GM08714 (cell line): ENCODE results near the gene PROC.
"Not testable (repeated sequence)": the region's sequence is repeated elsewhere in the genome, so short reads cannot be mapped to it uniquely, and the experiment has no call there.

Source experiments
- H3K4me3 ChIP-seq: fragments of 200-500 bp; sonication (Bioruptor generic); 2 replicates; pipeline ENCODE4 v1.5.1; 2014; ENCODE audit warnings: mild to moderate bottlenecking, low read length, inconsistent platforms
- ZNF274 ChIP-seq: IDR thresholded peaks from 2 replicates; pipeline ENCODE4 v1.6.1; 2012; ENCODE audit warnings: mild to moderate bottlenecking, low read depth, low read length

The PROC gene

DNA sequence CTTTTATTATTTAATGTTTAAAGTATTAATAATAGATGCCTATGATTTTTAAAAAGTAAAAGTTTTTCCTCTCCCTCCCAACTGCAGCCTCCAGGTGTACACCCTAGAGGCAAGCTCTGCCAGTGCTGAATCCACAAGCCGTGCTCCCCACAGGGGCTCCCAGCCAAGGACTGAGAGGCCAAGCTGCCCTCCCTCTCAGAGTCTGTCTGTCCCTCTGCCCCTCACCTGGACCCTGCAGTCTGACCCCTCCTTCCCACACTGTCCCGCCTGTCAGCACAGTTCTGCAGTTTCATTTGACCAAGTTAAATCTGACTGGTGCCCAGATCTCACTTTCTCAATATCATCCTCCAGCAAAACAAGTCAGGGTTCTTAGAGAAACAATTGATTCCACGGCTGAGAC lies 14.8 kb upstream of the PROC start:
- TF ChIP-seq ZNF274: no peak
- H3K4me3 ChIP-seq: no peak overlapping the region

DNA sequence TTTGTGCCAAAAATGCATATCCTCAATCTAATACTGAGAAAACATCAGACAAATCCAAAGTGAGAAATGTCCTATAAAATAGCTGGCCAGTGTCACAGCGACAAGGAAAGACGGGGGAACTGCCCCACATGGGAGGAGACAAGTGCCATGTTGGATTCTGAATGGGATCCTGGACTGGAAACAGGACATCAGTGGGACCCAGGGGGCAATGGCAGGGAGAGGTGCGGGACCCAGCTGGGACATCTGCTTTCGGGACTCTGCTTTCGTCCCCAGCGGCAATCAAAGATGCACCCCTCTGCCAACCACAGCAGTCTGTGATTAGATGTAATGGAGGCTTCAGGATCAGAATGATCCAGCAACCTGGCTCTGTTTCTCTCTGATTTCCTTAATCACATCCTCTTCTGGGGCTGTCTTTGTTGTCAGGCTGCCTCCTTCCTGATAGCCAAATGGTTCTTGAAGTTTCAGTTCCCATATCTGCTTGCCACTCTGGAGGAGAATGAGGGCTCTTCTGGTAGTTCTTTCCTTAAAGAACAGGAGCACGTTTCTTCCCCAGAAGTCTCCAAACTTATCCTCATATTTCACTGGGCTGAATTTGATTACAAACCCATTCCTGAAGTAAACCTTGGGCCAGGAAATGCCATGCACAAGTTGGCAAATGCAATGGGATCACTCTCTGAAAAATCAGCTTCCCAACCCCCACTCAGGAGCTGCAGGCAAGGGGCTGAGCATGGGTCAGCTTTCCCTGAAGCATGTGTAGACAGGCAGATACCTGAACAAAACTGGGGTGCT lies 13.6 kb upstream of the PROC start:
- no peak overlapping the region for H3K4me3 ChIP-seq
- no peak for TF ChIP-seq ZNF274

DNA sequence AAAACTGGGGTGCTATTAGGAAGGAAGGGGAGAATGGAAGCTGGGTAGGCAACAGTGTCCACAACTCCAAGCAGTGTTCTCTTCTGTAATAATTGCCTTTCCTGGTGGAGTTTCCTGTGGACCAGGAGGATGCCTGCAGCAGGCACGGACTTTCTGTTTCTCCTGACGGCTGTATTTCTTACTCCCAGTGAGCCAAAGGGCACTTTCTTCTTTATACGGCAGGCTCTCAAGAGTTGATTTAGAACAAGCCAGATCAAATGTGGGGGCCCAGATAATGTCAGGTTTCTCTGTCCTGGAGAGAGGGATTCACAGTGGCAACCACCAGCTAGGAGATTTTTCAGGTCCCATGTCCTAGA lies 13.0 kb upstream of the PROC start:
- TF ChIP-seq ZNF274: no peak
- H3K4me3 ChIP-seq: no peak overlapping the region

DNA sequence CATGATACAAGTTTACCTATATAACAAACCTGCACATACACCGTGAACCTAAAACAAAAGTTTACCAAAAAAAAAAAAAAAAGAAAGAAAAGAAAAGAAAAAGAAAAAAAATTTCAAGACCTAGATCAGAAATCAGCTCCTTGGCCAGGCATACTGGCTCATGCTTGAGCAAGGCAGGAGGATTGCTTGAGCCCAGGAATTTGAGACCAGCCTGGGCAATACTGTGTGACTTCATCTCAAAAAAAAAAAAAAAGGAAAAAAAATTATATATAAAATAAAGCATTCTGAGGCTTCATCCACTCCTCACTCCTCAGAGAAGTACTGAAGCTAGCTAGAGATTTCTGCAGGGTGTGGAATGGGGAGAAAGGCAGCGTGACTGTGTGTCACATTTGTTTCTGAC lies 11.8 kb upstream of the PROC start:
- TF ChIP-seq ZNF274: no peak

DNA sequence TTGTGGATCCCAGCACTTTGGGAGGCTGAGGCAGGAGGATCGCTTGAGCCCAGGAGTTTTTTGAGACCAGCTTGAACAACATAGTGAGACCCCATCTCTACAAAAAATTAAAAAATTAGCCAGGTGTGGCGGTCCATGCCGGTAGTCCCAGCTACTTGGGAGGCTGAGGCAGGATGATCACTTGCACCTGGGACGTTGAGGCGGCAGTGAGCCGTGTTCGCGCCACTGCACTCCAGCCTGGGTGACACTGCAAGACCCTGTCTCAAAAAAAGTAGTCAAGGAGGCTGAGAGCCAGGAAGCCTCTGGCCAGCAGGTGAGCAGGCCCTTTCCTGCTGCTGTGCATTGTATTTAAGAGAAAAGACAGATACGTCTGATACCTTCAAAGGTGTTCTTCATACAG lies 11.1 kb upstream of the PROC start:
- no peak overlapping the region for H3K4me3 ChIP-seq
- TF ChIP-seq ZNF274: no peak

More for the DNA sequence above, 11.8 kb upstream of the PROC start:
- H3K4me3 ChIP-seq: no peak overlapping the region

DNA sequence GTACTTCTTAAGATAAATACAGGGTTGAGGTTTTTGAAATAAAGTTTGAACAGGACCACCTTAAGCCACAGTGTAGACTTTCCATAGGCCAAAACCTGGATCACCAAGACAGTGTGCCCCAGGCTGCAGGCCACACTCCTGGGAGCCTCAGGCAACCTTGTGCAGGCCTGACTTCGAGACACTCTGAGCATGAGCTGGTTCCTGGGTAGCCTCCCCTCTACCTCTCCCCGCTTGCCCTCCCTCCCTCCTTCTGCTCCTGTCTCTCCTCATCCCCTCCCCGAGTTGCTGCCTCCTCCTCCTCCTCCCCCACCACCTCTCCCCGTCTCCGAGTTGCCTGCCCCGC lies 10.6 kb upstream of the PROC start:
- no peak for TF ChIP-seq ZNF274
- H3K4me3 ChIP-seq: no peak overlapping the region; the same call in 1 of the 2 replicates

DNA sequence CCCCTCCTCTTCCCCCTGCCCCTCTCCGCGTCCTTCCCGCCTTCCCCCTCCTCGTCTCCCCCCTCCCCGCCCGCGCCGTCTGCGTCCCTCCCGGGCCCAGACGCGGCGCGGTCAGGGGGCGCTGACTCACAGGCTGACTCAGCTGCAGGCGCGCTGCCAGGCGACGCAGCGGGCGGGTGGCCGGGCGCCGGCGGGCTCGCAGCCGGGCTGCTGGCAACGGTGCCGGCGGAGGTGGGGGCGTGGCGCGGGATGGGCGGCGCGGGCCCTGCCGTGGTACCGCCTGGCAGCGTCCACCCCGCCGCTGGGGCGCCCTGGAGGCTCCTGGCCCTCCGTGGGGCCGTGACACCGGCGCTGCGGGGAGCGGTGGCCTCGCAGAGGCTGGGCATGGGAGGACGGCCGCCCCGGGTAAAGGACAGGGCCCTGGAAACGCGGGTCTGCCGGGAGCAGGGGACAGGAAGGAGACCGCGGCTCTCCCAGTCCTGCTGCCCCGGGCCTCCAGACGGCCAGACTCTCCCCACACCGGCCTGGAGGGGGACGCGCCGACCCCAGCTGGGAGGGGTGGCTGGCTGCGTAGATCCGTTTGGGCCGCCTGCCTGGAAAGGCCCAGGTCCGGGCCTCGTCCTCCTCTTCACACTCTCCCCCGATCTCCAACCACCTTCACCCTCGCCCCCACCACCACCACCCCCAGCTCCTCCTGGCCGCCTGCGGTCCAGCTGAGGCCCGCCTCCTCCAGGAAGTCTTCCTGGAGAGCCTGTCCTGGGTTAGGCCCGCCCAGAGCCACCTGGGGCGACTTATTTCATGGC lies 10.0 kb upstream of the PROC start:
- TF ChIP-seq ZNF274: no peak
- peak overlapping the region; percentile 37; the same call in 1 of the 2 replicates for H3K4me3 ChIP-seq

DNA sequence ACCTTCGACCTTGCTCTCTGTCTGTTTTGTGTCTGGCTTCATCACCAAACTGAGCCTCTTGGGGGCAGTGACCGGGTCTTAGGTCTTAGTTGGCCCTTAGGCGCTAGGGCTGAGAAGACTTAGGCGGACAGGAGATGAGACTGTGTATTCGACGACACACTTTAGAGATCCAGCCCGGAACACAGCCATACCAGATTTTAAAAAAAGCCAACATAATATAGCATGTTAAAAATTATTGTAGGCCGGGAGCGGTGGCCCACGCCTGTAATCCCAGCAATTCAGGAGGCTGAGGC lies 9.5 kb upstream of the PROC start:
- no peak overlapping the region; the same call in 1 of the 2 replicates for H3K4me3 ChIP-seq

DNA sequence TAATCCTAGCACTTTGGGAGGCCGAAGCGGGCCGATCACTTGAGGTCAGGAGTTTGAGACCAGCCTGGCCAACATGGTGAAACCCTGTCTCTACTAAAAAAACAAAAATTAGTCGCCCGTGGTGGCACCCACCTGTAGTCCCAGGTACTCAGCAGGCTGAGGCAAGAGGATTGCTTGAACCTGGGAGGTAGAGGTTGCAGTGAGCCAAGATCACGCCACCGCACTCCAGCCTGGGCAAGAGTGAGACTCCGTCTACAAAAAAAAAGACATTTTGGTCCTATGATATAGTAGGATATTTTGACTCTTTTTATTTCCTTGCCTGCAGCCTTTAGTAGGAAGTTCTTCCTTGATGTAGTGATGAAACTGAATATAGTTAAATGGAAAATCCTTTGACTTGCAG lies 8.5 kb upstream of the PROC start:
- not testable (repeated sequence) for H3K4me3 ChIP-seq

More for the DNA sequence above, 9.5 kb upstream of the PROC start:
- TF ChIP-seq ZNF274: no peak

DNA sequence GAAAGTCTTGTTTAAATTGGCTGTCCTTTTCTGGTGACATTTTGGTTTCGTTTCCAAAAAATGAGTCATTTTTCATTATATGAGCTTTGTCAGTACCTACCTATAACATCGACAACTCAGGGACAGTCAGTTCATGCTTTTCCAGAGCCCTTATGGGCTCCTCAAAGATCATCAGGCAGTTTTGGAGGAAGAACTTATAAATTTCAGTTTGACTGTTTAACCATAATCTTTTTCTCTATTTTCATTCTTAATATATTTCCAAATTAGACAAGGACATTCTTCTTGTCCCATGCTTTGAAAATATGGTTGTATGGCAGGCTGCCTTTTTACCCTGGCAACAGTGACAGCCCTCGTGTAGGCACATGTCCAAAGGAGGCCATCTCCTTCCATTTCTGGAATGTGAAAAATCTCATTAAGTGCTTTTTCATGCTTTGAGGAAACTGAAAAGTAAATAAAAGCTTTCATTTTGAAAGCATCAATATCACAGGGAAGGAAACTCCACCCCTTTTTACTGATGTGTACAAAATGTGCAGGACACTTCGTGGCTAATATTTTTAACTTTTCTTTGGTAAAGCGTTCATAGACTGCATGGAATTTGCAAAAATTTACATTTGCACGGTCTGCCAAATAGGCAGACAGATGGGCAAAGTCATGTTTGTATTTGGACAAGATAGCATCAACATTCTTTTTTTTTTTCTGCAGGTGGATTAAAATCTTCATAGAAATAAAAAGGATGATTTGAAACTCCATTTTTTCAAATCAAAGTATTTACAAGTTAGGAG lies 7.2 kb upstream of the PROC start:
- no peak overlapping the region for H3K4me3 ChIP-seq
- TF ChIP-seq ZNF274: no peak

DNA sequence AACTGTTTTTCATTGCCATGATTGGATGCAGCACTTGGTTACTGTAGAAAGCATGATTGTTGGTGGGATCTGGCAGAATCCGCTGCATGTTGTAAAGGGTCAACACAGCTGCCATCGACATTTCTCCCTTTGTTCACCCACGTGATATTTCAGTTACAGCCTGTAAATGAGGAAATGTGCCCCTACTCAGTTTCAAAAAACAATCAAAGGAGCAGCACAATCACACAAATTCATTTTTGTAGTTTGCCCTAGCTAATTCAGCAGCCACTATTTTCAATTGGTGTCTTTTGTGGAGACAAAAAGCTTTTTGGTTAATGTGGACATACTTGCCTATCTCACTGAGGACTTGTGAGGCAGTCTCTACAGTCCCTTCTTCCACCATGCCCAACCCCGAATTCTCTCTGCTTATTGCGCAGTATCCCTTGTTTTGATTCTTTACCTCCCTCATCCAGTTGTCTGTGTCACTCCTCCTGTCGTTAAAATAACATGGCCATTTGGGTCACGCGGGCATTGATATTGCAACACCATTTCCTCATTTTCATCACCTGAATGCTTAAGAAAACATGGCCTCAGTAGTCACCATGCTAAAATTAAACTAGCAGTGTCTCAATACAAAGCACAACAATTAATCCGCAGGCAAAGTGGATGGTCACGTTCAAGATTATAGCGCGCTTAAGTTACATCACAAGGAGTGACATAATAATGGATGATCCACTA lies 6.4 kb upstream of the PROC start:
- TF ChIP-seq ZNF274: no peak
- H3K4me3 ChIP-seq: no peak overlapping the region

DNA sequence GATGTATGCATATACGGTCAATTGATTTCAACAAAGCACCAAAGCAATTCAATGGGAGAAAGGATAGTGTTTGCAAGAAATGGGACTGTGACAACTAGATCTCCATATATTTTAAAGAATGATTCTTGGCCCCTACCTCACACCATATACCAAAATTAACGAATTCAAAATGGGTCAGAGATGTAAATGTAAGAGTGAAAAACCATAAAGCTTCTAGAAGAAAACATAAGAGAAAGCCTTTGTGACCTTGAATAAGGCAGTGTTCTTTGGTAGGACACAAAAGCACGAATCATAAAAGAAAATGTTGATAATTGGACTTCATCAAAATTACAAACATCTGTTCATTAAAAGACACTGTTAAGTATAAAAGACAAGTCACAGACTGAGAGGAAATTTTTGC lies 5.0 kb upstream of the PROC start:
- no peak for TF ChIP-seq ZNF274
- H3K4me3 ChIP-seq: no peak overlapping the region

DNA sequence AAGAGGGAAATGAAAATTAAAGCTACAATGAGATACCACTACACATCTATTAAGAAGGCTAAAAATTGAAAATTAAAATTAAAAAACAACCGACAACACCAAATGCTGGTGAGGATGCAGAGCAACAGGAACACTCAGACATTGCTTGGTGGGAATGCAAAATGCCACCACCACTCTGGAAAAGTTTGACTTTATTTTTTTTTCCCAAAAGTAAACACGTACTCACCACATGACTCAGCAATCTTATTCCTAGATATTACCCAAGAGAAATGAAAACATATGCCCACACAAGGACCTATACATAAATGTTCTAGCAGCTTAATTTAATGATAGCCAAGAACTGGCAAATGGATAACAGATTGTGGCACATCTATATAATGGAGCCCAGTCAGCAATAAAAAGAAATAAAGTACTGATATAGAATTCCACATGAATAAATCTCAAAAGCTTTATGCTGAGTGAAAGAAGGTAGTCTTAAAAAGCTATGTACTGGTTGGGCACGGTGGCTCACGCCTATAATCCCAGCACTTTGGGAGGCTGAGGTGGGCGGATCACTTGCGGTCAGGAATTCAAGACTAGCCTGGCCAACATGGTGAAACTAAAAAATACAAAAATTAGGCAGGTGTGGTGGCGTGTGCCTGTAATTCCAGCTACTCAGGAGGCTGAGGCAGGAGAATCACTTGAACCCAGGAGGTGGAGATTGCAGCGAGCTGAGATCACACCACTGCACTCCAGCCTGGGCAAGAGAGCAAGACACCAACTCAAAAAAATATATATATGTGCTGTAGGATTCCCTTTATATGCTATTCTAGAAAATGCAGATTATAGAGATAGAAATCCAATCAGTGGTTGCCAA lies 4.2 kb upstream of the PROC start:
- no peak overlapping the region for H3K4me3 ChIP-seq
- TF ChIP-seq ZNF274: no peak
